Hepatocyte (in vitro differentiated cells): ENCODE measurements around the gene PTPRO.

Experiments used
- CTCF ChIP-seq: fragments of 200-600 bp; sonication (generic); IDR thresholded peaks from 2 replicates; pipeline ENCODE4 v1.5.1; 2016; ENCODE audit warnings: antibody characterized with exemption, mild to moderate bottlenecking; ENCODE audit not compliant: poor library complexity
- EZH2 ChIP-seq: fragments of 200-600 bp; sonication (generic); IDR thresholded peaks from 2 replicates; pipeline ENCODE4 v1.6.1; 2016; ENCODE audit warnings: antibody characterized with exemption, mild to moderate bottlenecking, borderline replicate concordance
- EZH2phosphoT487 ChIP-seq: fragments of 200-600 bp; sonication (generic); IDR thresholded peaks from one replicate; pipeline ENCODE4 v1.6.1; 2018; ENCODE audit warnings: antibody characterized with exemption, mild to moderate bottlenecking, low read depth, moderate library complexity; ENCODE audit not compliant: unreplicated experiment, severe bottlenecking

DNA sequence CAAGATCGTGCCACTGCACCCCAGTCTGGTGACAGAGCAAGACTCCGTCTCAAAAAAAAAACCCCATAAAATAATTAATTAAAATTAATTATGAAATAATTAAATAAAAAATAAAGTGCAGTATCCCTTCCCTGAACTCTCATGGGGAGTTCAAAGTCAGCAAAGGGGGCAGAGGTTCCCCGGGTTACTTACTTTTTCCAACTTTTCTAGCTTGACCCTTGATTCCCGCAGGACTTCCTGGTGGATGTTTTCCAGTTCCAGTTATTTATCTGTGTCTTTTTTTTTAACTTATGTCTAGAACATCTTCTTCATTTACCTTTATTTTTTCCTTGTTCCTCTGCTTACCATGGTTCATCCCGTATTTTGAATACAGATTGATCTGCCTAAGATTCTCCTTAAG is 269.5 kb downstream of the PTPRO start:
- TF ChIP-seq CTCF = no peak
- no peak for TF ChIP-seq EZH2
- TF ChIP-seq EZH2phosphoT487 = no peak
